IPS-15b (cell line): ENCODE results near the gene RAB36.

ENCODE experiments used
- H3K27me3 ChIP-seq: one replicate; pipeline ENCODE4 v1.6.1; 2013; ENCODE audit warnings: low read length; ENCODE audit not compliant: control insufficient read depth, insufficient read depth
- H3K36me3 ChIP-seq: one replicate; pipeline ENCODE4 v1.6.1; 2013; ENCODE audit warnings: low read length; ENCODE audit not compliant: control insufficient read depth, insufficient read depth
- H3K4me1 ChIP-seq: one replicate; pipeline ENCODE4 v1.6.1; 2013; ENCODE audit warnings: mild to moderate bottlenecking, low read length; ENCODE audit not compliant: control insufficient read depth, insufficient read depth
- H3K4me3 ChIP-seq: one replicate; pipeline ENCODE4 v1.5.1; 2013; ENCODE audit warnings: low read depth, low read length
- H3K9ac ChIP-seq: one replicate; pipeline ENCODE4 v1.6.1; 2013; ENCODE audit warnings: low read depth, mild to moderate bottlenecking, low read length
- H3K9me3 ChIP-seq: one replicate; pipeline ENCODE4 v1.6.1; 2013; ENCODE audit warnings: mild to moderate bottlenecking, low read length; ENCODE audit not compliant: control insufficient read depth, insufficient read depth

RAB36 gene

GRCh38 chr22:23144932-23145877 is at the start of gene RAB36:
TSS of gene RAB36 (plus strand) at chr22:23145477. CDS start at chr22:23146617, 1,140 bp downstream.
- peaks cover 16% of the 10 kb centered on the region for H3K27me3 ChIP-seq
- no peaks in the 10 kb centered on the region for H3K36me3 ChIP-seq
- H3K4me3 ChIP-seq, result peak within 1 kb of the TSS; percentile 61
- peaks cover 15% of the 10 kb centered on the region for H3K4me1 ChIP-seq
- no peak within 1 kb of the TSS for H3K9ac ChIP-seq
- H3K9me3 ChIP-seq, result no peaks in the 10 kb centered on the region

GRCh38 chr22:23095733-23096342 is 49.4 kb upstream of the RAB36 start:
- no peaks in the 10 kb centered on the region for H3K9me3 ChIP-seq
- no peaks in the 10 kb centered on the region for H3K27me3 ChIP-seq
- H3K4me3 ChIP-seq, result no peak overlapping the region
- H3K4me1 ChIP-seq, result no peaks in the 10 kb centered on the region
- H3K36me3 ChIP-seq, result peaks cover 2% of the 10 kb centered on the region
- H3K9ac ChIP-seq, result no peak overlapping the region

GRCh38 chr22:23097412-23098229 is 47.7 kb upstream of the RAB36 start:
- Histone ChIP-seq H3K9me3 (no peaks in the 10 kb centered on the region), H3K27me3 (no peaks in the 10 kb centered on the region), H3K4me1 (no peaks in the 10 kb centered on the region), H3K4me3 (no peak overlapping the region), H3K36me3 (peaks cover 2% of the 10 kb centered on the region), H3K9ac (no peak overlapping the region)

DNA sequence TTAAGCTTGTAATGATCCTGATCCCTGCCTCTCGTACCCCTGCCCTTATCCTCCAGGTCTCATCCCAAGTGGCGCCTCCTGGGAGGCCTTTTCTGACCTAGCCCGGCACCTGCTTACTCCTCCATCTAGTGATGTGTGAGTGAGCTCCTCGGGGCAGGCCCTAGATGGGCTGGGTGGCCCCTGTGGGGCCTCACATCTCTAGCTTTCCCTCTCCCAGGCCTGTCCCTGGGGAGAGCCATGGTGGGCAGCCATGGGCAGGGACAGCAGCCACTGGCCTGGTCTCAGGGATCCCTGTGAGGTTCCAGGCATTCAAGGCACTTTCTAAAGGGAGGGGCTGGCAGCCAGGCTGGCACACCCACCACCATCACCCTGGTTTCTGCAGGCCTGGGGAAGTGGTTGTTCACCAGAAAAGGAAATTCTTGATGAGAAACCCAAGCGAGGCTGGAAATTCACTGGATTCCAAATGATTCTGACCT is 47.0 kb upstream of the RAB36 start:
- Histone ChIP-seq H3K9me3 (no peaks in the 10 kb centered on the region), H3K9ac (no peak overlapping the region), H3K36me3 (peaks cover 2% of the 10 kb centered on the region), H3K4me3 (no peak overlapping the region), H3K27me3 (no peaks in the 10 kb centered on the region), H3K4me1 (no peaks in the 10 kb centered on the region)

GRCh38 chr22:23098718-23099530 is 46.4 kb upstream of the RAB36 start:
- no peaks in the 10 kb centered on the region for H3K9me3 ChIP-seq
- no peak overlapping the region for H3K4me3 ChIP-seq
- H3K4me1 ChIP-seq, result no peaks in the 10 kb centered on the region
- peaks cover 2% of the 10 kb centered on the region for H3K36me3 ChIP-seq
- H3K9ac ChIP-seq, result no peak overlapping the region
- no peaks in the 10 kb centered on the region for H3K27me3 ChIP-seq

- no peaks in the 10 kb centered on the region for H3K9me3 ChIP-seq
- no peak overlapping the region for H3K9ac ChIP-seq
- no peak overlapping the region for H3K4me3 ChIP-seq
- H3K4me1 ChIP-seq, result no peaks in the 10 kb centered on the region
- H3K27me3 ChIP-seq, result no peaks in the 10 kb centered on the region
- peaks cover 2% of the 10 kb centered on the region for H3K36me3 ChIP-seq
Observed at GRCh38 chr22:23099531-23099804, 45.8 kb upstream of the RAB36 start.

GRCh38 chr22:23100124-23100801 is 45.0 kb upstream of the RAB36 start:
- Histone ChIP-seq H3K27me3 (no peaks in the 10 kb centered on the region), H3K9ac (no peak overlapping the region), H3K36me3 (peaks cover 2% of the 10 kb centered on the region), H3K4me3 (no peak overlapping the region), H3K4me1 (no peaks in the 10 kb centered on the region), H3K9me3 (no peaks in the 10 kb centered on the region)

GRCh38 chr22:23101524-23101923 is 43.8 kb upstream of the RAB36 start:
- no peaks in the 10 kb centered on the region for H3K36me3 ChIP-seq
- H3K27me3 ChIP-seq, result no peaks in the 10 kb centered on the region
- H3K4me1 ChIP-seq, result no peaks in the 10 kb centered on the region
- no peaks in the 10 kb centered on the region for H3K9me3 ChIP-seq
- H3K4me3 ChIP-seq, result no peak overlapping the region
- H3K9ac ChIP-seq, result no peak overlapping the region

DNA sequence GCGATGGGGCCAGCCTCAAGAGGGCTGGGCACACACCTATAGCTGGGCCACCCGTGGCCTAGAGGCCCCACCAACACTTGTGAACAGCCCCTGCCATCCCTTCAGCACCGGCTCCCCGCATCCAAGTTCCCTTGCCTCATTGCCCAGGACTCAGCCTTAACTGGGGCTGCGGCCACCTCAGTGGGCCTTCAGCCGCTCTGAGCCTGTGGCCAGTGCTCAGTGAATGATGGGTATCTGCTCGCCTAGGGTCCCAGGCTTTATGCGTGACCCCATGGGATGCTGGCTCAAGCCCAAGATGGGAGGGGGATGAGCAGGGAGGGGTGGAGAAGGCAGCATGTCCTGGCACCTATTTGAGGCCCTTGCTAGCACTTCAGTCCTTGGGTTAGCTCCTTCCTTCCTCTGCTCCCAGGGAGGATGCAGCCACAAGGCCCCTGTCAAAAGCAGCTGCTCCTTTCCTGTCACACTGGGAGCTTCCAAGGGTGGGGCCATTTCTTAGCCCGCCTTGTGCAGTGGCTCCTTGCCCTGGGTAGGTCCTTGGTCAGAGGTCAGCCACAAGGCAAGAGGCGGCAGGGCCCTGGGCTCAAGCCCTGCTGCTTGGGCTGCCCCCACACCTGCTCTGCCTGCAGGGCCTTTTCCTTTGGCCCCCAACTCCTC is 43.1 kb upstream of the RAB36 start:
- no peaks in the 10 kb centered on the region for H3K27me3 ChIP-seq
- H3K9me3 ChIP-seq, result no peaks in the 10 kb centered on the region
- H3K36me3 ChIP-seq, result no peaks in the 10 kb centered on the region
- no peak overlapping the region for H3K9ac ChIP-seq
- no peaks in the 10 kb centered on the region for H3K4me1 ChIP-seq
- no peak overlapping the region for H3K4me3 ChIP-seq

DNA sequence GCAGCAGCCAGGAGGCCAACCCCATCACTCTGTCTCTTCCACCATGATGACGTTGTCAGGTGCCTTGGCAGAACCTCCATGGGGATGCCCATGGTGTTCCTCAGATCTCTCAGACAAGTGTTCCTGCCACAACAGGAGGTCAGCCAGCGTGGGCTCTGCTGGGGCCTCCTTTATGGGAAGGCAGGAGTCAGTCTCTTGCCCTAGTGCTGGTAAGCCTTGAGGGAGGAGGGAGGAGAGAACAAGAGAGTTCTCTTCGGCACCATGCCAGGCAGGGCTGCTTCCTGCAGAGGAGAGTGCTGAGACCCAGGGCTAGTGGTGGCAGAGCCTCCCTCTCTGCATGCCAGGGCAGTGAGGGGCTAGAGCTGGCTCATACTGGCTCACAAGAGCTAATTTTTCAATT is 42.5 kb upstream of the RAB36 start:
- Histone ChIP-seq H3K4me1 (no peaks in the 10 kb centered on the region), H3K36me3 (no peaks in the 10 kb centered on the region), H3K9ac (no peak overlapping the region), H3K9me3 (no peaks in the 10 kb centered on the region), H3K4me3 (no peak overlapping the region), H3K27me3 (no peaks in the 10 kb centered on the region)
